Mammary epithelial cell (primary cell): ENCODE results near the gene CDH24.

Experiments used
- CTCF ChIP-seq, 2 donors: IDR thresholded peaks in 1 of 2; conservative IDR thresholded peaks in 1 of 2; 2 replicates each; pipeline ENCODE4 v1.5.1; 2011 to 2012; ENCODE audit warnings: inconsistent platforms in 2 of 2, low read length in 2 of 2, mild to moderate bottlenecking in 2 of 2, control low read depth in 1 of 2, low read depth in 1 of 2; ENCODE audit not compliant: insufficient read depth in 1 of 2; ENCODE audit errors: extremely low read depth in 1 of 2
- EZH2 ChIP-seq: IDR thresholded peaks from 2 replicates; pipeline ENCODE4 v1.6.1; 2012; ENCODE audit warnings: low read length, inconsistent platforms, borderline replicate concordance

GRCh38 chr14:23002592-23002991 is 54.7 kb downstream of the CDH24 start:
- TF ChIP-seq CTCF (conservative IDR thresholded peaks at IDR 0.05 in 1 of 2, IDR thresholded peaks at IDR 0.05 in 1 of 2; ENCODE audit: extremely low read depth in 1 of 2, insufficient read depth in 1 of 2, low read depth in 1 of 2, low read length in 2 of 2) = no peak
- TF ChIP-seq EZH2 = no peak
